ENCODE measurements around the gene ABCA8.
"Not testable (repeated sequence)": the region's sequence is repeated elsewhere in the genome, so short reads cannot be mapped to it uniquely, and the experiment has no call there.

Gene ABCA8

GRCh38 chr17:68834328-68834836 is 120.8 kb downstream of the ABCA8 start:
- Histone ChIP-seq H3K4me1 (ENCODE audit: control insufficient read depth in 5 of 5, insufficient read depth in 5 of 5, low read length in 5 of 5) (peaks cover 0 to 27% (median 17%) of the 10 kb centered on the region in 5 donors), H3K4me3 (ENCODE audit: low read depth in 1 of 5, low read length in 5 of 5) (no peak overlapping the region), H3K36me3 (ENCODE audit: control insufficient read depth in 5 of 5, insufficient read depth in 5 of 5, low read length in 5 of 5) (no peaks in the 10 kb centered on the region), H3K9ac (ENCODE audit: low read length in 5 of 5) (no peak overlapping the region), H3K27ac (ENCODE audit: low read depth, low read length) (no peak overlapping the region), H3K27me3 (ENCODE audit: control insufficient read depth in 5 of 5, insufficient read depth in 4 of 5, low read length in 5 of 5) (no peaks in the 10 kb centered on the region), H3K9me3 (ENCODE audit: control insufficient read depth in 5 of 5, low read length in 5 of 5) (no peaks in the 10 kb centered on the region)

DNA sequence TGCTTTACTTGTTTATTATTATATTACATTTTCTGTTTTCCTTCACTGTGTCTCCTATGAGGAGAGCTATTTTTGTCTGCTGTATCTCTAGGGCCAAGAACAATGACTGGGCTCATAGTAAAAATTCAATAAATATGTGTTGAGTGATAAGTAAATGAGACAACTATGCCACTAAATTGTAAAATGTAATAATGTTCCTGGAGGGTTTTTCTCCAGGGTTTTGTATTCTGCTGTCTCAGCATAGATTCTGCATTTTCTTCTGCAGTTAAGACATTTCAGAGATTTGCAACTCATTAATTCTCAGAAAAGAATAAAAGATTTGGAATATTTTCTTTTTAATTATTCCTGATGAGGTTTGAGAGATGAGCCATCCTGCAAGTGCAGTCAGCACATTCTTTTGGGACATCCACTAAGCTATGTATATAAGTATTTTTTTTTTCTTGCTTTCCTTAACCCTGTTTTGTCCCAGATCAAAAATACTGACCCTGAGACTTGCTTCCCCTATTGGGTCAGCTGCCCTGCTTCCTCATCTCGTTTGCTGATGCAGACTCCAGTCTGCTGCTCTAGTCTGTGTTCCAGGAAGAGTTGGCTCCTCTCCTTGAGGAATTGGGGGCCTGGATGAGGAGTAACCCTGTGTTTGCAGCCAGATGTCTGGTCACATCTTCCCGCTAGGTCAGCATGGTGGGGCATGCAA is 122.9 kb downstream of the ABCA8 start:
- Histone ChIP-seq H3K9ac (ENCODE audit: low read length in 5 of 5) (no peak overlapping the region), H3K9me3 (ENCODE audit: control insufficient read depth in 5 of 5, low read length in 5 of 5) (no peaks in the 10 kb centered on the region), H3K4me3 (ENCODE audit: low read depth in 1 of 5, low read length in 5 of 5) (no peak overlapping the region), H3K27ac (ENCODE audit: low read depth, low read length) (no peak overlapping the region), H3K36me3 (ENCODE audit: control insufficient read depth in 5 of 5, insufficient read depth in 5 of 5, low read length in 5 of 5) (no peaks in the 10 kb centered on the region), H3K4me1 (ENCODE audit: control insufficient read depth in 5 of 5, insufficient read depth in 5 of 5, low read length in 5 of 5) (peaks cover 0 to 27% (median 17%) of the 10 kb centered on the region in 5 donors), H3K27me3 (ENCODE audit: control insufficient read depth in 5 of 5, insufficient read depth in 4 of 5, low read length in 5 of 5) (no peaks in the 10 kb centered on the region)

- peaks cover 0 to 23% (median 16%) of the 10 kb centered on the region in 5 donors for H3K4me1 ChIP-seq (ENCODE audit: control insufficient read depth in 5 of 5, insufficient read depth in 5 of 5, low read length in 5 of 5)
- H3K9ac ChIP-seq (ENCODE audit: low read length in 5 of 5): no peak overlapping the region
- H3K27ac ChIP-seq (ENCODE audit: low read depth, low read length): no peak overlapping the region
- no peak overlapping the region for H3K4me3 ChIP-seq (ENCODE audit: low read depth in 1 of 5, low read length in 5 of 5)
- no peaks in the 10 kb centered on the region for H3K9me3 ChIP-seq (ENCODE audit: control insufficient read depth in 5 of 5, low read length in 5 of 5)
- H3K36me3 ChIP-seq (ENCODE audit: control insufficient read depth in 5 of 5, insufficient read depth in 5 of 5, low read length in 5 of 5): no peaks in the 10 kb centered on the region
- H3K27me3 ChIP-seq (ENCODE audit: control insufficient read depth in 5 of 5, insufficient read depth in 4 of 5, low read length in 5 of 5): no peaks in the 10 kb centered on the region
These were observed 124.0 kb downstream of the ABCA8 start for GRCh38 chr17:68831170-68831569.

DNA sequence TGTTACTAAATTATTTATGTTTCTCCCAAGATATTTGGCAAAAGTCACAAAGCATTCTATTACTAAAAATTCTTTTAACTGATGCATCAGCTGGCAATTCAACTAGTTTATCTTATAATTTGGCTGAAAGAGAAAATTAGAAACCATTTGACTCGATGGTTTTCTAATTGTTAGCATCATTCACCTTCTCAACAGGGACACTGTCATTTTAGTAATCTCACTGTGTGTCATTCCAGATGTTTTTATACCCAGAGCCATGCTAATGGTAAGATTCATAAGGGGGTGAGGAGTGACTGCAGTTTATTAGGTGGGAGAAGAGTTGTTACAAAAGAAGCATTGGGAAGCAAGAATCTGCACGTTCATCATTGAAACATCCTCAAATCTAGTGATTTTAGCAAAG is 124.9 kb downstream of the ABCA8 start:
- no peaks in the 10 kb centered on the region for H3K36me3 ChIP-seq (ENCODE audit: control insufficient read depth in 5 of 5, insufficient read depth in 5 of 5, low read length in 5 of 5)
- no peak overlapping the region for H3K9ac ChIP-seq (ENCODE audit: low read length in 5 of 5)
- H3K9me3 ChIP-seq (ENCODE audit: control insufficient read depth in 5 of 5, low read length in 5 of 5): no peaks in the 10 kb centered on the region
- no peak overlapping the region for H3K4me3 ChIP-seq (ENCODE audit: low read depth in 1 of 5, low read length in 5 of 5)
- H3K4me1 ChIP-seq (ENCODE audit: control insufficient read depth in 5 of 5, insufficient read depth in 5 of 5, low read length in 5 of 5): peaks cover 0 to 21% (median 16%) of the 10 kb centered on the region in 5 donors
- no peaks in the 10 kb centered on the region for H3K27me3 ChIP-seq (ENCODE audit: control insufficient read depth in 5 of 5, insufficient read depth in 4 of 5, low read length in 5 of 5)
- H3K27ac ChIP-seq (ENCODE audit: low read depth, low read length): no peak overlapping the region

DNA sequence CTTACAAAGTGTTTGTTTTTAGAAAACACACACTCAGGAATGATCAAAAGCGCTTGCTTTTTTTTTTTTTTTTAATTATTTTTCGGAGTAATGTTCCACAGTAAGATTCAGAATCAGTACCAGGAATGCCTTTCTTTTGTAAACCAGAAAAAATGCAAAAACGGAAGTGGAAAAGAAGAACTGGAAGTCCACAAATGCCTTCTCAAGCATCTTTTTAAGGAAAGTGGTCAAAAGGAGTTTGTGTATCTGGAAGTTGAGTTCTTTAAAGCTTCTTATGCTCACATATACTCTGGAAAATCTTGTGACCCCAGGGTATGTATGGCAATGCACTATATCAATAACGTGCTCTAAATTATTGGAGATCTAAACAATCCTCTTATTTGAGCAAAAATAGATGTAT is 126.0 kb downstream of the ABCA8 start:
- Histone ChIP-seq H3K4me3 (ENCODE audit: low read depth in 1 of 5, low read length in 5 of 5) (no peak overlapping the region), H3K27me3 (ENCODE audit: control insufficient read depth in 5 of 5, insufficient read depth in 4 of 5, low read length in 5 of 5) (no peaks in the 10 kb centered on the region), H3K27ac (ENCODE audit: low read depth, low read length) (no peak overlapping the region), H3K9ac (ENCODE audit: low read length in 5 of 5) (no peak overlapping the region), H3K9me3 (ENCODE audit: control insufficient read depth in 5 of 5, low read length in 5 of 5) (no peaks in the 10 kb centered on the region), H3K4me1 (ENCODE audit: control insufficient read depth in 5 of 5, insufficient read depth in 5 of 5, low read length in 5 of 5) (peaks cover 0 to 21% (median 16%) of the 10 kb centered on the region in 5 donors), H3K36me3 (ENCODE audit: control insufficient read depth in 5 of 5, insufficient read depth in 5 of 5, low read length in 5 of 5) (no peaks in the 10 kb centered on the region)

DNA sequence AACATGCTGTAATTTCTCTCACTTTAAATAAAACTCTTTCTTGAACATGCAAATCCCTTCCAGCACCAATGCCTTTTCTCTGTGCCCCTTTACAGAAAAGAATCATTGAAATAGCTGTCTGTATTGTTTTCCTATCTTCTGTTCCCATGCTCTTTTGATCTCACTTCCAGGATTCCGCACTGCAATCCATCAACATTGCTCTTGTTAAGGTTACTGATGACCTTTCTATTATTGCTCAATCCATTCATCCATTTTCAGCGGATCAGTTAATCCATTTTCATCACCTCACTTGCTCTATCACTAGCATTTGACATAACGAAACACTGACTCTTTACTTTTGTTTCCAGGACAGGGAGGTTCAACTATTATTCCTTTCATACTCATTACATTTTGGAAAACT is 130.5 kb downstream of the ABCA8 start:
- H3K4me1 ChIP-seq (ENCODE audit: control insufficient read depth in 5 of 5, insufficient read depth in 5 of 5, low read length in 5 of 5): peaks cover 0 to 15% (median 7%) of the 10 kb centered on the region in 5 donors
- H3K27me3 ChIP-seq (ENCODE audit: control insufficient read depth in 5 of 5, insufficient read depth in 4 of 5, low read length in 5 of 5): no peaks in the 10 kb centered on the region
- H3K9ac ChIP-seq (ENCODE audit: low read length in 5 of 5): no peak overlapping the region
- no peak overlapping the region for H3K4me3 ChIP-seq (ENCODE audit: low read depth in 1 of 5, low read length in 5 of 5)
- no peak overlapping the region for H3K27ac ChIP-seq (ENCODE audit: low read depth, low read length)
- H3K36me3 ChIP-seq (ENCODE audit: control insufficient read depth in 5 of 5, insufficient read depth in 5 of 5, low read length in 5 of 5): no peaks in the 10 kb centered on the region
- no peaks in the 10 kb centered on the region for H3K9me3 ChIP-seq (ENCODE audit: control insufficient read depth in 5 of 5, low read length in 5 of 5)

- not testable (repeated sequence) for H3K9me3 ChIP-seq (ENCODE audit: control insufficient read depth in 5 of 5, low read length in 5 of 5); H3K27ac ChIP-seq (ENCODE audit: low read depth, low read length); H3K36me3 ChIP-seq (ENCODE audit: control insufficient read depth in 5 of 5, insufficient read depth in 5 of 5, low read length in 5 of 5); H3K27me3 ChIP-seq (ENCODE audit: control insufficient read depth in 5 of 5, insufficient read depth in 4 of 5, low read length in 5 of 5); H3K9ac ChIP-seq (ENCODE audit: low read length in 5 of 5)
- Histone ChIP-seq H3K4me1 (ENCODE audit: control insufficient read depth in 5 of 5, insufficient read depth in 5 of 5, low read length in 5 of 5) (peaks cover 0 to 15% (median 7%) of the 10 kb centered on the region in 5 donors), H3K4me3 (ENCODE audit: low read depth in 1 of 5, low read length in 5 of 5) (peak overlapping the region in 1 of 5 donors; percentile 23)
These were observed 131.0 kb downstream of the ABCA8 start for GRCh38 chr17:68824185-68824584.

- Histone ChIP-seq H3K36me3 (ENCODE audit: control insufficient read depth in 5 of 5, insufficient read depth in 5 of 5, low read length in 5 of 5) (no peaks in the 10 kb centered on the region), H3K4me3 (ENCODE audit: low read depth in 1 of 5, low read length in 5 of 5) (no peak overlapping the region), H3K9ac (ENCODE audit: low read length in 5 of 5) (no peak overlapping the region), H3K4me1 (ENCODE audit: control insufficient read depth in 5 of 5, insufficient read depth in 5 of 5, low read length in 5 of 5) (peaks cover 0 to 15% (median 7%) of the 10 kb centered on the region in 5 donors), H3K27me3 (ENCODE audit: control insufficient read depth in 5 of 5, insufficient read depth in 4 of 5, low read length in 5 of 5) (no peaks in the 10 kb centered on the region), H3K27ac (ENCODE audit: low read depth, low read length) (no peak overlapping the region), H3K9me3 (ENCODE audit: control insufficient read depth in 5 of 5, low read length in 5 of 5) (no peaks in the 10 kb centered on the region)
These were observed 132.4 kb downstream of the ABCA8 start for GRCh38 chr17:68822719-68823289.

DNA sequence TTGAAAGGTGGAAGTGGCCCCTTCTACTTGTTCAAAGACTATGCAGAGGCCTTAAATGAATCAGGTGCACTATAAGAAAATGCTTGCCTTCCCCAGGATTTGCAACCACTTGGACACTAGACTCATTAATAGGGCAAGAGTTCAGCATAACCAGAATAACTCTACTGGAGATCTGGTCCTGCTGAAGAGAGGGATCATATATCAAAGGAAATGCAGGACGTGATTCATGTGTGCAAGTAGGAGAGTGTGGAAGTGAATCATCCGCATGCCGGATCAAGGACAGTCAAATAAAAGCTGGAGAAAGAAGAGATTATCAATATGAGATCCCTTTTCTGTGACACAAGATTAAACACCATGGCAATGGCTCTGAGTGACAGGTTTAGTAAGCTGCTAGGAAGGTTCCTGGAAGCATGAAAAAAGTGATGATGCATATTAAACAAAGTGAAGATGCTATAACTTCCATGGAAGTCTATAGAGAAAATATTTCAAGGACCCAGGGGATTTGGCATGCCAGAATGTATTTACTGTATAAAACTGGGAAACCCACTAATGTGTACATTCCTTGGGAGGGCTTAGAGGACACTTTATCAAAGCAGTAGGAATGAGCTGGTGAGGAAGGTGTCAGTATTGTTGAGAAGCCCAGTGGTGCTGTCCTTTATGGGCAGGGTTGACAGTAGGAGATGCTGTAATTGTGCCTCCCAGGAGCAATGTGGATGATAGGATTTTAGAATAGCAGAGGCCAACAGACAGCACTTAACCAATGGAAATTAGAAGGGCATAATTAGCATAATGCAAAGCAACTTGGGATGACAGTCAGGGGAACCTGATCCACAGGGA is 133.1 kb downstream of the ABCA8 start:
- Histone ChIP-seq H3K9me3 (ENCODE audit: control insufficient read depth in 5 of 5, low read length in 5 of 5) (no peaks in the 10 kb centered on the region), H3K4me3 (ENCODE audit: low read depth in 1 of 5, low read length in 5 of 5) (no peak overlapping the region), H3K4me1 (ENCODE audit: control insufficient read depth in 5 of 5, insufficient read depth in 5 of 5, low read length in 5 of 5) (peaks cover 0 to 15% (median 7%) of the 10 kb centered on the region in 5 donors), H3K36me3 (ENCODE audit: control insufficient read depth in 5 of 5, insufficient read depth in 5 of 5, low read length in 5 of 5) (no peaks in the 10 kb centered on the region), H3K9ac (ENCODE audit: low read length in 5 of 5) (no peak overlapping the region), H3K27me3 (ENCODE audit: control insufficient read depth in 5 of 5, insufficient read depth in 4 of 5, low read length in 5 of 5) (no peaks in the 10 kb centered on the region), H3K27ac (ENCODE audit: low read depth, low read length) (no peak overlapping the region)
